GOT3 (cell line): ENCODE data around the gene NOA1.
"Not testable (repeated sequence)": the region's sequence is repeated elsewhere in the genome, so short reads cannot be mapped to it uniquely, and the experiment has no call there.

Experiments
- DNase-seq: peaks from one replicate; lab custom pipeline; 2025; ENCODE audit warnings: mixed read lengths; lab: John Stamatoyannopoulos, UW

The NOA1 gene

GRCh38 chr4:56958111-56958517 is 19.3 kb downstream of the NOA1 start:
- peak; percentile 42 for DNase-seq

GRCh38 chr4:56953680-56954520 is 23.5 kb downstream of the NOA1 start:
- no peak for DNase-seq

DNA sequence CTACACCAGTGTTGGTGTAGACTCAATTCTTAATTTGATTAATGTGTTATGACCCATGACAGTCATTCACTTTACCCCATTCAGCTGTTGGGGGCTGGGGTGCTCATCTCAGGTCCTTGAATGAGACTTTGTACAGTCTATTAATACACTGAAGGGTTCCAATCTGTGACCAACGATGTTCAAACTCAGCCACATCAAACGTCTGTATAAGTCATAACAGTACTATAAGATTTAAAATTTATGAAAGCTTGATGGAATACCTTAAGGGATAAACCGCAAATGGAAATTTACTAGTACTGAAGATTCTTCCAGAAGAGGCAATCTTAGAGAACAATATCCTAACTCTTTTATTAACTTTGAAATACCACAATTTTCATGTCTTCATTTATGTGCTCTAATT is 36.0 kb downstream of the NOA1 start:
- no peak for DNase-seq

GRCh38 chr4:56940971-56941370 is 36.4 kb downstream of the NOA1 start:
- no peak for DNase-seq

- no peak for DNase-seq
Observed at GRCh38 chr4:56940403-56940802, 37.0 kb downstream of the NOA1 start.

- DNase-seq = not testable (repeated sequence)
Observed at GRCh38 chr4:56939826-56940225, 37.6 kb downstream of the NOA1 start.

DNA sequence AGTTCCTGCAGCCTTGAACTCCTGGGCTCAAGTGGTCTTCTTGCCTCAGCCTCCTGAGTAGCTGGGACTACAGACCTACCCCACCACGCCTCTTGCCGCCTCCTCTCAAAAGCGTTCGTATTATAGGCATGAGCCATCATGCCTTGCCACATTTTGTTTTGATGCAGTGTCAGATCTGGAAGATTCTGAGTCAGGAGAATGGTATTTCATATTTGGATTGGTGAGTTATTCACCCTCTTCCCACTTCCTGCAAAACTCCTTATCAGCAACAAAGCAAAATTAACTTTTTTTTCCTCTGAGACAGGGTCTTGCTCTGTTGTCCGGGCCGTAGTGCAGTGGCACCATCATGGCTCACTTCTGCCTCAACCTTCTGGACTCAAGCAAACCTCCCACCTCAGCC is 40.1 kb downstream of the NOA1 start:
- no peak for DNase-seq

DNA sequence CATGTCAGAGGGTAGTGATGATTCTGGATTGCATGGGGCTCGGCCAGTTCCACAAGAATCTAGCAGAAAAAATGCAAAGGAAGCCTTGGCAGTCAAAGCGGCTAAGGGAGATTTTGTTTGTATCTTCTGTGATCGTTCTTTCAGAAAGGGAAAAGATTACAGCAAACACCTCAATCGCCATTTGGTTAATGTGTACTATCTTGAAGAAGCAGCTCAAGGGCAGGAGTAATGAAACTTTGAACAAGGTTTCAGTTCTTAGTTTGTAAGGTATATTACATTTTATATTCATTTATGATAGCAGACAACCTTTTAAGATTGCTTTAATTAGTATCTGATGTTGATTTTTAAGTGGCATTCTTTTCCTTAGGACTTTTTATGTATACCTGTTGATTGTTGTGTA is 45.5 kb downstream of the NOA1 start:
- no peak for DNase-seq

- DNase-seq = no peak
Observed at GRCh38 chr4:56930638-56931037, 46.8 kb downstream of the NOA1 start.

DNA sequence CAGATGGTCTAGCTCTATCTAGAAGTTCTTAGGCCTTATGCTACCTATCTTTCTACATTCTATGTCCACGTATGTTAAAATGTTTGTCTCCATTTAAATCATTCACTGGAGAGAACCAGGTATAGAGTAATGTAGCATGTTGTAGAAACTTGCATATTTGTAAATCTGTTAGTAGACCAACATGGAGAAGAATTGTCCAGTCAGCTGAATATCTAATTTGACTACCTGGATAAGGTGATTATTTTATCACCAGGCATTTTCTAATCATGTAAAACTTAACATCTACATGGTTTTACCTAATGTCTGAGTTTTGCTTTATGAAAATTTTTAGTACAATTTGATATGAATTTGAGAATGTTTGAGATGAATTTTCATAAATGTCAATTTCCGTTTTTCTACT is 50.2 kb downstream of the NOA1 start:
- DNase-seq = no peak

DNA sequence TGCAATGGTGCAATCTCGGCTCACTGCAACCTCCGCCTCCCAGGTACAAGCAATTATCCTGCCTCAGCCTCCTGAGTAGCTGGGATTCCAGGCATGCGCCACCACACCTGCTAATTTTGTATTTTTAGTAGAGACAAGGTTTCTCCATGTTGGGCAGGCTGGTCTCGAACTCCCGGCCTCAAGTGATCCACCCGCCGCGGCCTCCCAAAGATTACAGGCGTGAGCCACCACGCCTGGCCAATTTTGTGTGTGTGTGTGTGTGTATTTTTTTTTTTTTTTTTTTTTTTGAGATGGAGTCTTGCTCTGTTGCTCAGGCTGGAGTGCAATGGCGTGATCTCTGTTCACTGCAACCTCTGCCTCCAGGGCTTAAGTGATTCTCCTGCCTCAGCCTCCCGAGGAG is 62.4 kb downstream of the NOA1 start:
- not testable (repeated sequence) for DNase-seq

DNA sequence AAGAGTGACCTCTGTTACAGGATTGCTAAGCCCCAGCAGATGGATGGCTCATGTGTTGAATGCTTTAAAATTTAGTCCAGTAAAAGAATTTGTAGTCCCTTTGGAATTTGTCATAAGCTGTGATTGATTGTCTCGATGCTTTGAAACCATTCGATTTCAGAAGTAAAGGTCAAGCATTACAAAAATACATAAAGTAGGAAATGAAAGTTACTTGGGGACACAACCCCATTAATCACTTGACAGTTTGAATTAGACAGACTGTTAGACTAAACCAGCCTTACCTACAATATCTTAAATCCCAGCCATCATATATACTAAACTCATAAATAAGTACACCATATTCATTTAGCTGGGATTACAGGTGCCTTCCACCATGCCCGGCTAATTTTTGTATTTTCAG is 63.1 kb downstream of the NOA1 start:
- no peak for DNase-seq
